A549 treated with CORT108297 at 1 μM for 4 hours (cell line): ENCODE measurements around the gene GPN1. TPM values are rescaled to one million over a fixed set of nuclear protein-coding genes. Genes with fewer than 3 reads are reported as not detected.

Source experiments
- total RNA-seq: library from RNA; stranded (reverse); fragments of 200-300 nt; extraction: Qiagen RNA extraction; gene quantifications from 5 replicates; pipeline ENCODE4 v1.2.3, GENCODE V29; 2022

Gene GPN1
- 52.9 to 63.0 TPM (median 58.9 TPM) in 5 replicates for total RNA-seq

DNA sequence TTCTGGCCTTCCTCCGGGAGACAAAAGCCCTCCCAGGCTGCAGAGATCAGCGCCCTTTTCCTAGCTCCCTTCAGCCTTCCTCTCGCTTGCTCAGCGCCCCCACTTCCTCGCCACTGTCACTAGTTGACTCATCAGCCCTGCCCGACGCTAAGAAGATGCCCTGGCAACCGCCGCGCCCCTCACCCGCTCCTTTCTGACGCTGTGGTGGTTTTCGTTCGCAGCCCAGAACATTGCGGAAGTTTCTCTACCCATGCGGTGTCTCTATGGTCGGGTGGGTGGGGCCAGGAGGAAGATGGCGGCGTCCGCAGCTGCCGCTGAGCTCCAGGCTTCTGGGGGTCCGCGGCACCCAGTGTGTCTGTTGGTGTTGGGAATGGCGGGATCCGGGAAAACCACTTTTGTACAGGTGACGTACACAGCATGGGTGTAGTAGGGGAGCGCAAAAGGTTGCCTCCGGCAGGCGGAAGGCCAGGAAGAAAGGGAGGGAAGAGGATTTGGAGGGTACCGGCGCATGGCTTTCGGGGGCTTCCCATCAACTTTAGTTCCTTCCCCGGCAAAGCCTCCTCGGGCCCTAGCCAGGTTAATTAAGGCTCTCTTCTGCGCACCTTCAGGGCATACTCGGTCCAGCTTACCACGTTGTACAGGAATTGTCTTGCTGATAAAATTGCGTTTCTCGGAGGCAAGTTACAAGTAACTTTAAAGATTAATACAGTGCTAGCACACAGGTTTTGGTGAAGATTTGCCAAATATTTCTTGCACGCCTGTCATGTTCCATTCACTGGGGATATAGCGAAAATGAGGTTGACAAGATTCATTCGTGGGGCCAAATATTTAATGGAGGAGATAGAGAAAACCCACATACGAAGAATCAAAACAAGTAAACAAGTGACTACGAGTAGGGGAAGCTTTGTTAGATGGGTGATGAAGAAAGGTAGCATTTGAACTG lies at the start of gene GPN1, which contains the start of gene CCDC121:
GPN1 (plus strand) TSS at position 284 of the 943 bp plus-strand sequence; CDS start at position 293, 9 bp downstream.
CCDC121 (minus strand) TSS at position 246 of the 943 bp plus-strand sequence. CDS start 1,213 bp downstream, outside the sequence.

DNA sequence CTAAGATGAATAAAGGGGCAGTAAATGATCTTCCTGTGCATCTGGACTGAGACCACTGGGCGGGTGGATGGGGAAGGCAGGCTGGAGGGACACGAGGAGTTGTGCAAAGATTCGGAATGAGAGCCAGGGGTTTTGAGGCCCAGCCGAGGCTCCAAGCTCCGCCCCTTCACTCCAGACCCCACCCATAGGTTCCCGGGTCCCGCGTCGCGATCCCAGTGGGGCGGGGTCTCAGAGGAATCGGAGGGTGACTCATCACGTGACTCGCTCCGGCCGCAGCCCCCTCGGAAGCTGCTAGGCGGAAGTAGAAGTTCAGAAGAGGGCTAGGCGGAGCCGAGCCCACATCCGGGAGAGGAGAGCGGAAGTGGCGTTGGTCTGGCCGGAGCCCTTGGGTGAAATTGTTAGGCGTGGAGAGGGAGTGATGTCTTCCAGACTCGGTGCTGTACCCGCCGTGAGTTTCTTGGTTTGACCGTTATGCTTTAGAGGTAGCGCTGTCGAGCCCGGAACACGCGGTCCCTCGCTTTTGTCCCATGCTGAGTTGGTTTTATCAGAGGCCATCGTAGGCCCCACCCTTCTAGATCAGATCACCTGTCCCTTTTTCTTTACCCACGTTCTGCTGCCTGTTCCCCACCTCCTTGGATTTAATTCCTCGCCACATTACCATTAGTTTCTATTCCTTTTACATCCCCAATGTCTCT lies 46.0 kb upstream of the GPN1 start, which contains the start of gene ZNF512:
ZNF512 (plus strand) TSS at position 348 of the 695 bp plus-strand sequence; CDS start at position 419, 71 bp downstream.

DNA sequence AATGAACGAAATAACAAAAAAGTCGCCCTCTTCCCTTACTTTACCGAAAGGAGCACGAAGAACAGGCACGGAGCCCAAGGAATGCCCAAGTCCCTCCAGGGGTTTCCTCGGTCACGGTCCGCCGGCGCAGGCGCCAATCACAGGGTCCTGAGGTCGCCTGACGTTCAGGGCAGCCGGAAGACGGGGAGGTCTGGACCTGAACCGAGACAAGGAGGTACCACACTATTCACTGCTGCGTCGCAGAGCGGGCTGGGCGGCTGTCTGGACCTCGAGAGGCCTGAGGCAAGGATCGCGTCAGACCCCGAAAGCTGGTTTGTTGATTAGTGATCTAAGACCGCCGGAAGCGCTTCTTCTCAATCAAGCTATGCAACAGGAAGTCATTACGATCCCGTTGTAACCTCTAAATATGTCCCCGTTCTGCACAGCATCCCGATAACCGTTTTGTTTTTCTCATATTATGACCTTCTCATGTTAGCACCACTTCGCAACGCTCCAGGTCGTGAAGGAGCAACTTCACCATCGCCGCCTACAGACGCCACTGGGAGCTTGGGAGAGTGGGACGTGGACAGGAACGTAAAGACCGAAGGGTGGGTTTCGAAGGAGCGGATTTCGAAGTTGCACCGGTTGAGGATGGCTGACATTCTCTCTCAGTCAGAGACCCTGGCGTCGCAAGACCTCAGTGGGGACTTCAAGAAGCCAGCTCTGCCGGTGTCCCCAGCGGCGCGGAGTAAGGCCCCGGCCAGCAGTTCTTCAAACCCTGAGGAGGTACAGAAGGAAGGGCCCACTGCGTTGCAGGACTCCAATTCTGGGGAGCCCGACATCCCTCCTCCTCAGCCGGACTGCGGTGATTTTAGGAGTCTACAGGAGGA lies 34.7 kb downstream of the GPN1 start, which contains the start of the genes SLC4A1AP and SUPT7L:
SLC4A1AP (plus strand) TSS at position 605 of the 869 bp plus-strand sequence; CDS start at position 631, 26 bp downstream.
SUPT7L (minus strand) TSS at position 330 of the 869 bp plus-strand sequence. CDS start 1,422 bp downstream, outside the sequence.

Other genes with a start within 250 kb of the GPN1 start
- gene ZNF513, start 248.3 kb upstream of the GPN1 start, total RNA-seq, result 11.0 to 15.5 TPM (median 14.5 TPM) in 5 replicates
- gene PPM1G, start 219.5 kb upstream of the GPN1 start, total RNA-seq, result 161 to 174 TPM (median 170 TPM) in 5 replicates
- 127 to 140 TPM (median 138 TPM) in 5 replicates for gene NRBP1, start 200.4 kb upstream of the GPN1 start, total RNA-seq
- gene KRTCAP3, start 186.7 kb upstream of the GPN1 start, total RNA-seq, result 0.17 to 0.76 TPM (median 0.62 TPM) in 5 replicates
- gene IFT172, start 139.3 kb upstream of the GPN1 start, total RNA-seq, result 7.8 to 9.5 TPM (median 9.3 TPM) in 5 replicates
- 3.3 to 5.3 TPM (median 3.9 TPM) in 5 replicates for gene FNDC4, start 133.8 kb upstream of the GPN1 start, total RNA-seq
- gene GCKR, start 132.2 kb upstream of the GPN1 start, total RNA-seq, result 0.13 to 0.58 TPM (median 0.30 TPM) in 5 replicates
- 16.3 to 21.7 TPM (median 18.8 TPM) in 5 replicates for gene ZNF512, start 46.0 kb upstream of the GPN1 start, total RNA-seq
- gene CCDC121, start within 50 bp of the GPN1 start, total RNA-seq, result 3.6 to 4.3 TPM (median 4.0 TPM) in 5 replicates
- gene SUPT7L, start 34.6 kb downstream of the GPN1 start, total RNA-seq, result 32.2 to 35.2 TPM (median 33.2 TPM) in 5 replicates
- gene SLC4A1AP, start 34.8 kb downstream of the GPN1 start, total RNA-seq, result 28.3 to 41.8 TPM (median 30.9 TPM) in 5 replicates
- gene MRPL33, start 142.7 kb downstream of the GPN1 start, total RNA-seq, result 299 to 531 TPM (median 310 TPM) in 5 replicates